NCI-H774 (cell line): ENCODE data around the gene PCSK6.
A peak's percentile ranks its signal among the peaks of the same experiment; 100 is the strongest.
"Not testable (repeated sequence)": the region's sequence is repeated elsewhere in the genome, so short reads cannot be mapped to it uniquely, and the experiment has no call there.

Experiments
- DNase-seq: peaks from one replicate; lab custom pipeline; 2025; lab: John Stamatoyannopoulos, UW

PCSK6 gene

GRCh38 chr15:101308604-101309435 lies 180.7 kb downstream of the PCSK6 start:
- DNase-seq = no peak

GRCh38 chr15:101307897-101308603 lies 181.5 kb downstream of the PCSK6 start:
- DNase-seq = no peak

- no peak for DNase-seq
These were observed 182.2 kb downstream of the PCSK6 start for GRCh38 chr15:101307048-101307896.

GRCh38 chr15:101306341-101307047 lies 183.0 kb downstream of the PCSK6 start:
- no peak for DNase-seq

- no peak for DNase-seq
These were observed 183.7 kb downstream of the PCSK6 start for GRCh38 chr15:101305820-101306255.

GRCh38 chr15:101303408-101303807 lies 186.1 kb downstream of the PCSK6 start:
- DNase-seq = no peak

GRCh38 chr15:101296418-101297405 lies 192.8 kb downstream of the PCSK6 start:
- no peak for DNase-seq

GRCh38 chr15:101295607-101296161 lies 193.8 kb downstream of the PCSK6 start:
- DNase-seq = no peak

- peak; percentile 93 for DNase-seq
These were observed 194.5 kb downstream of the PCSK6 start, which contains the start of gene SNRPA1 for GRCh38 chr15:101294731-101295606. Gene SNRPA1 (minus strand): TSS chr15:101295248. CDS start chr15:101295178, 70 bp downstream.

GRCh38 chr15:101293122-101293521 lies 196.4 kb downstream of the PCSK6 start:
- no peak for DNase-seq

- DNase-seq = no peak
These were observed 200.5 kb downstream of the PCSK6 start for GRCh38 chr15:101288905-101289513.

- DNase-seq = not testable (repeated sequence)
These were observed 202.2 kb downstream of the PCSK6 start for GRCh38 chr15:101287342-101287741.

- DNase-seq = no peak
These were observed 202.9 kb downstream of the PCSK6 start for GRCh38 chr15:101286471-101287114.

- DNase-seq = no peak
These were observed 205.6 kb downstream of the PCSK6 start for GRCh38 chr15:101283931-101284330.

- DNase-seq = no peak
These were observed 209.5 kb downstream of the PCSK6 start for GRCh38 chr15:101280007-101280406.

GRCh38 chr15:101277943-101278564 lies 211.5 kb downstream of the PCSK6 start:
- DNase-seq = no peak

GRCh38 chr15:101277038-101277822 lies 212.3 kb downstream of the PCSK6 start, which contains the start of gene SELENOS:
Gene SELENOS (minus strand): TSS chr15:101277485. CDS start chr15:101277417, 68 bp downstream.
- DNase-seq = peak; percentile 85
